CD4-positive, alpha-beta T cell treated with Interleukin-1 beta for 1 hour (primary cell): ENCODE measurements around the gene FAM83G.
"Not testable (repeated sequence)": the region's sequence is repeated elsewhere in the genome, so short reads cannot be mapped to it uniquely, and the experiment has no call there.

ENCODE experiments used
- DNase-seq, 2 donors: peaks; one replicate each; pipeline ENCODE4 v3.0.0-alpha.2; 2020 to 2022

FAM83G gene

GRCh38 chr17:18950346-18950745 lies 54.2 kb downstream of the FAM83G start:
- no peak for DNase-seq

GRCh38 chr17:18949566-18949965 lies 55.0 kb downstream of the FAM83G start:
- DNase-seq, result no peak

- no peak for DNase-seq
These were observed 56.0 kb downstream of the FAM83G start for GRCh38 chr17:18948476-18949006.

GRCh38 chr17:18947866-18948265 lies 56.7 kb downstream of the FAM83G start:
- DNase-seq, result no peak

GRCh38 chr17:18946536-18946935 lies 58.0 kb downstream of the FAM83G start:
- DNase-seq, result no peak

GRCh38 chr17:18944646-18945045 lies 59.9 kb downstream of the FAM83G start:
- no peak for DNase-seq

GRCh38 chr17:18938692-18939023 lies 65.9 kb downstream of the FAM83G start:
- no peak for DNase-seq

- DNase-seq, result no peak
These were observed 66.4 kb downstream of the FAM83G start for GRCh38 chr17:18937981-18938691.

GRCh38 chr17:18933102-18934058 lies 71.2 kb downstream of the FAM83G start:
- peak in 1 of 2 donors; percentile 22 for DNase-seq

- peak; percentile 7 to 14 for DNase-seq
These were observed 72.1 kb downstream of the FAM83G start for GRCh38 chr17:18932360-18933055.

GRCh38 chr17:18928628-18929125 lies 75.9 kb downstream of the FAM83G start:
- DNase-seq, result no peak

- no peak for DNase-seq
These were observed 79.4 kb downstream of the FAM83G start for GRCh38 chr17:18925187-18925586.

- DNase-seq, result not testable (repeated sequence)
These were observed 82.0 kb downstream of the FAM83G start for GRCh38 chr17:18922596-18922995.

GRCh38 chr17:18921912-18922451 lies 82.6 kb downstream of the FAM83G start:
- DNase-seq, result no peak

GRCh38 chr17:18921485-18921884 lies 83.1 kb downstream of the FAM83G start:
- DNase-seq, result no peak

GRCh38 chr17:18920911-18921441 lies 83.6 kb downstream of the FAM83G start:
- DNase-seq, result peak in 1 of 2 donors; percentile 8

- DNase-seq, result no peak
These were observed 84.6 kb downstream of the FAM83G start for GRCh38 chr17:18919963-18920362.
